ENCODE data around the gene MYH9.
"Not testable (repeated sequence)": the region's sequence is repeated elsewhere in the genome, so short reads cannot be mapped to it uniquely, and the experiment has no call there.

GRCh38 chr22:36289948-36290371, 97.8 kb downstream of the MYH9 start:
- TF ChIP-seq CTCF, POLR2A (IDR thresholded peaks at IDR 0.05): not testable (repeated sequence)

All from heart left ventricle (tissue), 13 donors.